Medulla oblongata (tissue), 1 donor: ENCODE measurements around the gene HTR1B.

Experiments
- DNase-seq: peaks from one replicate; pipeline ENCODE4 v3.0.0-alpha.2; 2015; ENCODE audit errors: extremely low spot score

HTR1B gene

GRCh38 chr6:77456531-77457248, 6.6 kb downstream of the HTR1B start:
- no peak for DNase-seq

GRCh38 chr6:77455271-77455670, 8.0 kb downstream of the HTR1B start:
- no peak for DNase-seq

- DNase-seq = no peak
Observed at GRCh38 chr6:77454386-77454785, 8.9 kb downstream of the HTR1B start.

- no peak for DNase-seq
Observed at GRCh38 chr6:77451466-77451865, 11.8 kb downstream of the HTR1B start.

DNA sequence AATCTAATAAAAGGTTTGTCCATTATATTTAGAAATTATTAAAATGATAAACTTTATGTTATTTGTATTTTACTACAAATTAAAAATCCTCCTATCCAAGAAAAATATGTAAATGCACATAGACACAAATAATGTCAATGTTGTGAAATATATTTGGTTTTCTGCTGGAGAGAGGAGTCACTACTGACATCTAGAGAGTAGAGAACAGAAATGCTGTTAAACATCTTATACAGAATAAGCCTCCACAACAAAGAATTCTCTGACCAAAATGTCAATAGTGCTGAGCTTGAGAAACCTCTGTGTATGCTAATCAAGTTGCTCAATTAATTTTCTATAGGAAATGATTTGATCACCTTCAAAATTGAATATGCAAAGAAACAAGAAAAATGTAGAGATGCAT, 12.4 kb downstream of the HTR1B start:
- no peak for DNase-seq

GRCh38 chr6:77448546-77448945, 14.7 kb downstream of the HTR1B start:
- no peak for DNase-seq

- no peak for DNase-seq
Observed at GRCh38 chr6:77447254-77447653, 16.0 kb downstream of the HTR1B start.

DNA sequence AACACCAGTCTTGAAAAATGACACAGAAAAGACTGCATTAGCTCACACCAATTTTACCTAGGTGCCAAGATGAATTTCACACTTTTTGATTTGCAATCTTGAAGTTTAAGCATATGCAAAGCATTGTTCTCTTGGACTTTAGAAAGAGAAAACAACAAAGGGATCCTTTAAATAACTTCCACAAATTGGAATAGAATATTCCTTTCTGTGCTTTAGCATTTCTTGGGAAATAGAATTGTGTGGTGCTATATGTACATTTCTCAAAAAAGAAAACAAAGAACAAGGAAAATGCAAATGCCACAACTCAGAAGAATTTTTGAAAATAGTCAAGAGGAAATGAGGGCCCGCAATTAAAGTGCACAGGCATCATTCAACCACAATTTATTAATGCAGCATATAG, 17.0 kb downstream of the HTR1B start:
- no peak for DNase-seq

- DNase-seq = no peak
Observed at GRCh38 chr6:77445214-77445613, 18.1 kb downstream of the HTR1B start.

DNA sequence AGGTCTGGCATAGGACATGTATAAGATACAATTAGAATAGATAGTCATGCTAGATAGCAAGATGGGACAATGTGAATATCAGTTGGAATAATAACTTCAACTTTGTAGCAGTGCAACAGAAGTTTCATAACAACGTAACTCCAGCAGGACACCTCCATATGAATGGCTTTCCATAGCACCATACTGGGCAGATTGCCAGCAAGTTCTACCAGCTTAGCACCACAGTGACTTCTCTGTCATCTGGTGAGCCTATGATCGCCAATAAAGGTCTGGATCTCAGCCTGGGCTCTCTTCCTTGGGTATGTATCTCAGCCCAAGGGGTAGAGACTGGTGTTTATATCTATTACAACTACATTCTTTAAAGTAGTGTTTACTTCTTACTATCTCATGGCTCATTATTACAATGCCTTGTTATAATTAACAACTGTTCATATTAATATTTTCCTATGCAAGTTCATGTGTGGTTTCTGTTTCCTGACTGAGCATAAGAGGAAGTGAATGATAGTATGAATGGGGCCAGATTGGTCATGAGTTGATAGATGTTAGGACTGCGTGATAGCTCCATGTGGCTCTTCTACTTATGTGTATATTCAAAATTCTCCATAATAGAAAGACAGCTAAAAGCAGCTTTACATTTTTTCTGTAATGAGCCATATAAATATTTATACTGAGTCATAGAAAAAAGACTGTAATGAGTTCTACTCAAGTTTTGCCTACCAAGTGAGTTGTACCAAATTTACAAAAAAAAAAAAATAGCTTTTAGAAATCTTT, 22.9 kb downstream of the HTR1B start:
- no peak for DNase-seq

GRCh38 chr6:77433888-77434287, 29.4 kb downstream of the HTR1B start:
- DNase-seq = no peak

DNA sequence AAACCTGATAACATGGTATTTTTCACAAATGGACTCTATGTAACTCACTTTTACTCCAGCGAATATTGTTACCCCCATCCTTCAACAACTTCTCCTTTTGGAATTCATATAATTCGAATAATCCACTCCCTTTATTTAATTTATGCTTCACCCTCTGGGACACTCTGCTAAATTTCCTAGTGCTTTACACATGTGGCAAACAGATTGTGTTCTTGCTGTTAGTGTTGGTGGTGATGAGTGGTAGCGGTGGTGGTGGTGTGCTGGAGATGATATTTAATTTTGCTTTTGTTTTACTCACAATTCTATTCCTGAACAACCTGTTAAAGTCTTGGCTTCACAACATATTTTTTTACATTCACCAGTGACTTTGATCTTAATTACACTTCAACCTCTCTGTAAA, 32.8 kb downstream of the HTR1B start:
- no peak for DNase-seq

- DNase-seq = no peak
Observed at GRCh38 chr6:77425671-77426070, 37.6 kb downstream of the HTR1B start.

GRCh38 chr6:77425216-77425615, 38.1 kb downstream of the HTR1B start:
- DNase-seq = no peak

DNA sequence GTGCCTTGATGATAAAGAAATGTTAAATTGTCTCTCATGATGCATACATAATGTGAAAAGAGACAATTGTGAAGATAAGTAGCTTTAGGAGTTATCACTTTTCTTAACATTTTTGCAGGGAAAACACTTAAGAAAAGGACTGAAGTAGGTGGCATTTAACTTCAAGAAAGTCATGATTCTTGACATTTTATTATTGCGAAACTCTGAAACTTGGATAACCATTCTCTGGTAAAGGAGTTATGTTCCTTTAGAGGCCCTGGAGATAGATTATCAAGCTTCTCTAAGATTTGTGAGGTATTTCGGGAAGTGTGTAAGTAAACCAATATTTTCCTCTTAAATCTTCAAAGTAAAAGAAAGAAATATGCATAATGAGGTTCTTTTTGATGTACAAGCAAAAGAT, 38.5 kb downstream of the HTR1B start:
- DNase-seq = no peak

DNA sequence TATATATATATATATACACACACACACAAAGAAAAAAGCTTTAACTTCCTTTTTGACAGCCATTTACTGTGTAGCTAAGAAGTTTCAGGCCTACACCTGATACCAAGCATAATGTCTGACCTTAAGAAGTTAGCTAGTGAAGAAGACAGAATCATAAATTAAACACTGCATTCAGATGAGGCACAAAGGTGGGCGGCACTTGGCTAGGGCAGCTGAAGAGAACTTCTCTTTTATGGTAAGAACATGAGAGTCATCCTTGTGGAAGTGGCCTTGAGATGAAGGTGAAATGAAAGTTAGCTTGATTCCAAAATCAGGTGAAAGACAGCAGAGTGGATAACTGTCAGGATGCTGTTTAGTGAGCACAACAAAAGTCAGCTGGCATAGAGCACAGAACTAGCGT, 46.5 kb downstream of the HTR1B start:
- DNase-seq = no peak

- DNase-seq = no peak
Observed at GRCh38 chr6:77415706-77416105, 47.6 kb downstream of the HTR1B start.
